ENCODE measurements around the gene SLC7A4. TPM values are rescaled to one million over a fixed set of nuclear protein-coding genes. Genes with fewer than 3 reads are reported as not detected.

The SLC7A4 gene
- total RNA-seq, 4 donors from 2014 or later, result 0.45 to 0.54 TPM; not detected in 2

GRCh38 chr22:20987375-20987774, 45.0 kb downstream of the SLC7A4 start:
- intact Hi-C loops (cut with DNase I), result no loop called here
- DNase-seq, result no peak
- 88 to 91% methylated on average over 12 of the region's 14 CpGs for WGBS, 2 donors
- H3K4me1 ChIP-seq, result peaks cover 6 to 9% of the 10 kb centered on the region in 2 donors
- no peaks in the 10 kb centered on the region for H3K9me3 ChIP-seq
- no peak overlapping the region for H3K4me3 ChIP-seq (replicated peaks in 1 of 3)
- H3K27ac ChIP-seq, result no peak overlapping the region
- no peaks in the 10 kb centered on the region for H3K27me3 ChIP-seq
- no peak for TF ChIP-seq POLR2A (IDR thresholded peaks at IDR 0.05)
- TF ChIP-seq CTCF (IDR thresholded peaks at IDR 0.05), result no peak
- peaks cover 16 to 22% of the 10 kb centered on the region in 2 donors for H3K36me3 ChIP-seq

DNA sequence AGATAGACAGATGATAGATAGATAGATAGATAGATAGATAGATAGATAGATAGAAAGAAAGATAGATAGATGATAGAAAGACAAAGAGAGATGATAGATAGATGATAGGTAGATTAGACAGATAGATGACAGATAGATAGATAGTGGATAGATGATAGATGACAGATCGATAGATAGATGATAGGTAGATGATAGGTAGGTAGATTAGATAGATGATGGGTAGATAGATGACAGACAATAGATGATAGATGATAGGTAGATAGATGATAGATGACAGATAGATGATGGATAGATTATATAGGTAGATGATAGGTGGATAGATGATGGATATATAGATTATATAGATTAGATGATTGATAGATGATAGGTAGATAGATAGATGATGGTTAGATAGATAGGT, 46.0 kb downstream of the SLC7A4 start:
- 94 to 96% methylated on average over 1 of the region's 1 CpG for WGBS, 2 donors
- H3K4me3 ChIP-seq (replicated peaks in 1 of 3), result no peak overlapping the region
- TF ChIP-seq CTCF (IDR thresholded peaks at IDR 0.05) (no peak), POLR2A (IDR thresholded peaks at IDR 0.05) (no peak)
- no peaks in the 10 kb centered on the region for H3K9me3 ChIP-seq
- H3K4me1 ChIP-seq, result peaks cover 9 to 11% of the 10 kb centered on the region in 2 donors
- H3K27ac ChIP-seq, result no peak overlapping the region
- no peaks in the 10 kb centered on the region for H3K27me3 ChIP-seq
- intact Hi-C loops (cut with DNase I), result no loop called here
- H3K36me3 ChIP-seq, result peaks cover 6 to 14% of the 10 kb centered on the region in 2 donors
- DNase-seq, result no peak

- intact Hi-C loops (cut with DNase I), result no loop called here
- TF ChIP-seq CTCF (IDR thresholded peaks at IDR 0.05) (no peak), POLR2A (IDR thresholded peaks at IDR 0.05) (no peak)
- no peak for DNase-seq
- no peaks in the 10 kb centered on the region for H3K9me3 ChIP-seq
- no peak overlapping the region for H3K4me3 ChIP-seq (replicated peaks in 1 of 3)
- peaks cover 13 to 17% of the 10 kb centered on the region in 2 donors for H3K4me1 ChIP-seq
- 93 to 97% methylated on average over 3 to 7 of the region's 7 CpGs for WGBS, 2 donors
- H3K27ac ChIP-seq, result no peak overlapping the region
- no peaks in the 10 kb centered on the region for H3K27me3 ChIP-seq
- peaks cover 4 to 14% of the 10 kb centered on the region in 2 donors for H3K36me3 ChIP-seq
These were observed 46.6 kb downstream of the SLC7A4 start for GRCh38 chr22:20985720-20986119.

- Histone ChIP-seq H3K9me3 (no peaks in the 10 kb centered on the region), H3K4me3 (replicated peaks in 1 of 3) (peak overlapping the region in 1 of 3 donors; percentile 81), H3K4me1 (peaks cover 21 to 25% of the 10 kb centered on the region in 2 donors), H3K27ac (peak overlapping the region in 1 of 3 donors; percentile 84), H3K27me3 (no peaks in the 10 kb centered on the region), H3K36me3 (peaks cover 4 to 14% of the 10 kb centered on the region in 2 donors)
- no peak for DNase-seq
- intact Hi-C loops (cut with DNase I), result no loop called here
- 76 to 89% methylated on average over 5 of the region's 5 CpGs for WGBS, 2 donors
- TF ChIP-seq CTCF (IDR thresholded peaks at IDR 0.05), result no peak
- no peak for TF ChIP-seq POLR2A (IDR thresholded peaks at IDR 0.05)
These were observed 49.1 kb downstream of the SLC7A4 start for GRCh38 chr22:20983081-20983771.

DNA sequence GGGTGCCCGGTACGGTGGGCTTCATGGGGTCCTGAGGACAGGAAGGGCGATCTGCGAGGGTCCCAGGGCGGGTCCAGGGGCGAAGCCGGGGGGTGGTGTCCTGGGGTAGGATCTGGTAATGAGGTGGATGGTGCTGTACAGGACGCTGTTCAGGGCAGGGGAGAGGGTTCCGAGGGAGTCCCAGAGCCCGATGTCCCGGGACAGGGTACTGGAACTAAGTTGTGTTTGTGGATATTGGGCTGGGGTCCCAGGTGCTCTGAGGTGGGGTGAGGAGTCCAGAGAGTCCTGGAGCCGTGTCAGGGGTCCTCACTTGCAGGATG, 49.8 kb downstream of the SLC7A4 start:
- Histone ChIP-seq H3K36me3 (peaks cover 3 to 12% of the 10 kb centered on the region in 2 donors), H3K9me3 (no peaks in the 10 kb centered on the region), H3K4me3 (replicated peaks in 1 of 3) (peak overlapping the region; percentile 81 to 94 (median 83)), H3K4me1 (peaks cover 21 to 25% of the 10 kb centered on the region in 2 donors), H3K27ac (peak overlapping the region in 2 of 3 donors; percentile 76 to 84), H3K27me3 (no peaks in the 10 kb centered on the region)
- WGBS, 2 donors, result 1 to 2% methylated on average over 7 to 11 of the region's 12 CpGs
- no peak for DNase-seq
- TF ChIP-seq POLR2A (IDR thresholded peaks at IDR 0.05), result no peak
- no peak for TF ChIP-seq CTCF (IDR thresholded peaks at IDR 0.05)
- intact Hi-C loops (cut with DNase I), result no loop called here

All from thyroid gland (tissue), 4 donors.